OCI-LY3 (cell line): ENCODE results near the gene HHATL.

Experiments used
- H2AFZ ChIP-seq: fragments of 200-600, 300-600 bp; shearing (Covaris generic); 2 replicates; pipeline ENCODE4 v1.6.0; 2014; ENCODE audit warnings: antibody characterized with exemption, low read depth, low read length
- H3K27ac ChIP-seq: fragments of 200-600, 300-600 bp; sonication (generic); 2 replicates; pipeline ENCODE4 v1.5.1; 2014; ENCODE audit warnings: mild to moderate bottlenecking, low read length, moderate library complexity, mixed read lengths
- H3K27me3 ChIP-seq: fragments of 200-600, 300-600 bp; sonication (generic); 2 replicates; pipeline ENCODE4 v1.6.1; 2014; ENCODE audit warnings: low read depth, low read length, mixed read lengths
- H3K36me3 ChIP-seq: fragments of 200-600, 300-600 bp; sonication (generic); replicated peaks from 2 replicates; pipeline ENCODE3; 2014; ENCODE audit warnings: low read depth, low read length, mixed read lengths
- H3K4me1 ChIP-seq: fragments of 300-600, 200-600 bp; sonication (generic); 2 replicates; pipeline ENCODE4 v1.6.1; 2014; ENCODE audit warnings: low read length, mixed read lengths
- H3K4me2 ChIP-seq: fragments of 200-600, 300-600 bp; sonication (generic); 2 replicates; pipeline ENCODE4 v1.6.1; 2014; ENCODE audit warnings: low read length, mixed read lengths
- H3K4me3 ChIP-seq: fragments of 300-600, 200-600 bp; sonication (generic); 2 replicates; pipeline ENCODE4 v1.5.1; 2014; ENCODE audit warnings: antibody characterized with exemption, mild to moderate bottlenecking, low read length, moderate library complexity
- H3K79me2 ChIP-seq: fragments of 300-600, 200-600 bp; shearing (Covaris generic); 2 replicates; pipeline ENCODE4 v1.6.1; 2014; ENCODE audit warnings: mild to moderate bottlenecking, low read length, mixed read lengths
- H3K9ac ChIP-seq: fragments of 300-600, 200-600 bp; shearing (Covaris generic); 2 replicates; pipeline ENCODE4 v1.6.0; 2014; ENCODE audit warnings: mild to moderate bottlenecking, low read length, moderate library complexity
- H3K9me3 ChIP-seq: fragments of 200-600, 300-600 bp; shearing (Covaris generic); 2 replicates; pipeline ENCODE4 v1.6.1; 2014; ENCODE audit warnings: low read length, mixed read lengths; ENCODE audit not compliant: insufficient read depth
- H4K20me1 ChIP-seq: fragments of 200-600, 300-600 bp; sonication (generic); 2 replicates; pipeline ENCODE4 v1.6.1; 2016; ENCODE audit warnings: low read length, mixed read lengths; ENCODE audit not compliant: insufficient read depth
- CTCF ChIP-seq: fragments of 200-600, 300-600 bp; sonication (generic); IDR thresholded peaks from 2 replicates; pipeline ENCODE4 v1.5.1; 2014; ENCODE audit warnings: antibody characterized with exemption, low read length, low read depth
- EZH2phosphoT487 ChIP-seq: fragments of 200-600 bp; shearing (Covaris generic); IDR thresholded peaks from 2 replicates; pipeline ENCODE4 v1.6.1; 2018; ENCODE audit warnings: antibody characterized with exemption, mixed run types, low read depth

HHATL gene

GRCh38 chr3:42660898-42661297 lies 41.7 kb downstream of the HHATL start:
- no peaks in the 10 kb centered on the region for H3K4me1 ChIP-seq
- no peak overlapping the region for H3K4me3 ChIP-seq
- H3K9me3 ChIP-seq = no peaks in the 10 kb centered on the region
- H2AFZ ChIP-seq = no peak overlapping the region
- TF ChIP-seq CTCF (peak; percentile 45), EZH2phosphoT487 (no peak)
- H3K27me3 ChIP-seq = no peaks in the 10 kb centered on the region
- no peaks in the 10 kb centered on the region; the same call in 1 of the 2 replicates for H4K20me1 ChIP-seq
- no peaks in the 10 kb centered on the region for H3K79me2 ChIP-seq
- no peak overlapping the region for H3K27ac ChIP-seq
- H3K36me3 ChIP-seq = no peaks in the 10 kb centered on the region
- no peak overlapping the region for H3K4me2 ChIP-seq
- no peak overlapping the region for H3K9ac ChIP-seq

- Histone ChIP-seq H3K27me3 (no peaks in the 10 kb centered on the region), H3K79me2 (no peaks in the 10 kb centered on the region), H3K4me3 (no peak overlapping the region), H2AFZ (no peak overlapping the region), H3K36me3 (no peaks in the 10 kb centered on the region), H3K9me3 (no peaks in the 10 kb centered on the region), H3K9ac (no peak overlapping the region), H3K4me1 (peaks cover 5% of the 10 kb centered on the region), H4K20me1 (no peaks in the 10 kb centered on the region; the same call in 1 of the 2 replicates), H3K4me2 (no peak overlapping the region), H3K27ac (no peak overlapping the region)
- TF ChIP-seq CTCF = no peak
- no peak for TF ChIP-seq EZH2phosphoT487
Observed at GRCh38 chr3:42660131-42660715, 42.4 kb downstream of the HHATL start.

DNA sequence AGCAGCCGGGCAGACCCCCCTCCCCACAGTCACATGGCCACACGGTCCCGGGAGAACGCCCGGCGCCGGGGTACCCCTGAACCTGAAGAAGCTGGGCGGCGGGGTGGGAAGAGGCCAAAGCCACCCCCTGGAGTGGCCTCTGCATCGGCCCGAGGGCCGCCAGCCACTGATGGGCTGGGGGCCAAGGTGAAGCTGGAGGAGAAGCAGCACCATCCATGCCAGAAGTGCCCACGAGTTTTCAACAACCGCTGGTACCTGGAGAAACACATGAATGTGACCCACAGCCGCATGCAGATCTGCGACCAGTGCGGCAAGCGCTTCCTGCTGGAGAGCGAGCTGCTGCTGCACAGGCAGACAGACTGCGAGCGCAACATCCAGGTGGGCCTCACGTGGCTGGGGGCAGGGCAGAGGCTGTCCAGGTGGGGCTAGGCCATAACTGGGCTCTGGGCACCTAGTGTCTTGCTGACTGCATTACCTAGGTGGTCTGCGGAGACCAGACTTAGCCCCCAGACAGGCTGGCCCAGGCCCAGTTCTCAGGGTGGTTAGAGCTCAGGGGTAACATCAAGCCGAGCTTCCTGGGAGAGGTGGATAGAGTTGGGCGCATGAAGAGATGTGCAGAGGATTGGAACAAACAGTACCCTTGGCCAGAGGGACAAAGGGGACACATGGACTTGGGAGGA lies 43.0 kb downstream of the HHATL start:
- no peak for TF ChIP-seq EZH2phosphoT487
- TF ChIP-seq CTCF = no peak
- Histone ChIP-seq H3K4me3 (no peak overlapping the region), H3K27ac (no peak overlapping the region), H3K36me3 (no peaks in the 10 kb centered on the region), H4K20me1 (no peaks in the 10 kb centered on the region; the same call in 1 of the 2 replicates), H3K9me3 (no peaks in the 10 kb centered on the region), H3K79me2 (no peaks in the 10 kb centered on the region), H3K27me3 (no peaks in the 10 kb centered on the region), H3K4me2 (no peak overlapping the region), H3K4me1 (peaks cover 8% of the 10 kb centered on the region), H2AFZ (no peak overlapping the region), H3K9ac (no peak overlapping the region)

- no peaks in the 10 kb centered on the region for H3K27me3 ChIP-seq
- no peaks in the 10 kb centered on the region for H3K9me3 ChIP-seq
- H3K9ac ChIP-seq = no peak overlapping the region
- H3K79me2 ChIP-seq = no peaks in the 10 kb centered on the region
- TF ChIP-seq EZH2phosphoT487 = no peak
- no peak for TF ChIP-seq CTCF
- H3K4me2 ChIP-seq = no peak overlapping the region
- no peak overlapping the region for H3K27ac ChIP-seq
- H3K4me1 ChIP-seq = peaks cover 8% of the 10 kb centered on the region
- no peak overlapping the region for H3K4me3 ChIP-seq
- H2AFZ ChIP-seq = no peak overlapping the region
- H4K20me1 ChIP-seq = no peaks in the 10 kb centered on the region; the same call in 1 of the 2 replicates
- no peaks in the 10 kb centered on the region for H3K36me3 ChIP-seq
Observed at GRCh38 chr3:42658771-42659390, 43.7 kb downstream of the HHATL start.
